Neutrophil (primary cell): ENCODE results near the gene ITPRID1.

Source experiments
- H3K27ac ChIP-seq: fragments of 200-600 bp; sonication (generic); 2 replicates; pipeline ENCODE4 v1.5.1; 2016; ENCODE audit warnings: mild to moderate bottlenecking, moderate library complexity
- H3K27me3 ChIP-seq: fragments of 200-600 bp; sonication (generic); 2 replicates; pipeline ENCODE4 v1.6.0; 2016; ENCODE audit warnings: mild to moderate bottlenecking
- H3K36me3 ChIP-seq: fragments of 200-600 bp; sonication (generic); 2 replicates; pipeline ENCODE4 v1.5.1; 2017
- H3K4me1 ChIP-seq, 2 experiments: fragments of 200-600 bp in 1 of 2; sonication (generic) in 1 of 2; 1 replicate in 1 of 2; 2 replicates in 1 of 2; pipeline versions ENCODE4 v1.5.1 to v1.6.1; 2013 to 2016; ENCODE audit warnings: low read depth in 1 of 2, low read length in 1 of 2, mild to moderate bottlenecking in 1 of 2, moderate library complexity in 1 of 2; ENCODE audit not compliant: control insufficient read depth in 1 of 2, insufficient read depth in 1 of 2
- H3K4me3 ChIP-seq, 2 experiments: fragments of 200-600 bp in 1 of 2; sonication (generic) in 1 of 2; 1 replicate in 1 of 2; 2 replicates in 1 of 2; pipeline ENCODE4 v1.5.1; 2013 to 2016; ENCODE audit warnings: low read depth in 1 of 2, low read length in 1 of 2, mild to moderate bottlenecking in 1 of 2, moderate library complexity in 1 of 2
- H3K9me3 ChIP-seq: fragments of 200-600 bp; sonication (generic); 2 replicates; pipeline ENCODE4 v1.5.1; 2016
- CTCF ChIP-seq: fragments of 200-600 bp; sonication (generic); IDR thresholded peaks from 2 replicates; pipeline ENCODE4 v1.5.1; 2016; ENCODE audit warnings: antibody characterized with exemption

The ITPRID1 gene

GRCh38 chr7:31664890-31665289 is 151.0 kb downstream of the ITPRID1 start:
- TF ChIP-seq CTCF: no peak
- Histone ChIP-seq H3K27ac (no peak overlapping the region), H3K9me3 (no peaks in the 10 kb centered on the region), H3K4me3 (no peak overlapping the region), H3K36me3 (no peaks in the 10 kb centered on the region), H3K27me3 (peaks cover 10% of the 10 kb centered on the region), H3K4me1 (peaks cover 4 to 12% of the 10 kb centered on the region in 2 experiments)

- no peaks in the 10 kb centered on the region for H3K36me3 ChIP-seq
These were observed 151.7 kb downstream of the ITPRID1 start for GRCh38 chr7:31665546-31665945.

GRCh38 chr7:31669461-31669860 is 155.6 kb downstream of the ITPRID1 start:
- Histone ChIP-seq H3K27me3 (peaks cover 5% of the 10 kb centered on the region), H3K4me3 (no peak overlapping the region), H3K4me1 (peaks cover 4 to 9% of the 10 kb centered on the region in 2 experiments), H3K36me3 (no peaks in the 10 kb centered on the region), H3K27ac (no peak overlapping the region), H3K9me3 (no peaks in the 10 kb centered on the region)
- TF ChIP-seq CTCF: no peak

More at GRCh38 chr7:31665546-31665945, 151.7 kb downstream of the ITPRID1 start:
- TF ChIP-seq CTCF: no peak
- Histone ChIP-seq H3K9me3 (no peaks in the 10 kb centered on the region), H3K4me1 (peaks cover 4 to 12% of the 10 kb centered on the region in 2 experiments), H3K4me3 (no peak overlapping the region), H3K27me3 (peaks cover 10% of the 10 kb centered on the region), H3K27ac (no peak overlapping the region)

- no peak overlapping the region for H3K27ac ChIP-seq
- H3K27me3 ChIP-seq: peaks cover 7% of the 10 kb centered on the region
- no peaks in the 10 kb centered on the region for H3K4me1 ChIP-seq
- H3K4me3 ChIP-seq: no peak overlapping the region
- no peaks in the 10 kb centered on the region for H3K9me3 ChIP-seq
- no peak for TF ChIP-seq CTCF
- H3K36me3 ChIP-seq: no peaks in the 10 kb centered on the region
These were observed 165.8 kb downstream of the ITPRID1 start for GRCh38 chr7:31679574-31680305.

- Histone ChIP-seq H3K4me1 (no peaks in the 10 kb centered on the region), H3K27me3 (peaks cover 10% of the 10 kb centered on the region), H3K27ac (no peak overlapping the region), H3K36me3 (no peaks in the 10 kb centered on the region), H3K9me3 (no peaks in the 10 kb centered on the region), H3K4me3 (no peak overlapping the region)
- TF ChIP-seq CTCF: no peak
These were observed 169.7 kb downstream of the ITPRID1 start for GRCh38 chr7:31683445-31684225.
